Keratinocyte (primary cell): ENCODE measurements around the gene URAD. TPM values are rescaled to one million over a fixed set of nuclear protein-coding genes. Genes with fewer than 3 reads are reported as not detected.

Experiments
- DNase-seq: peaks from one replicate; pipeline ENCODE4 v3.0.0-alpha.2; 2011; ENCODE audit warnings: low read depth, missing footprints, low spot score
- FAIRE-seq: peaks from 2 replicates; lab custom pipeline; 2011; peaks lifted over from hg19 to GRCh38; lab: Jason Lieb, UNC
- H2AFZ ChIP-seq: 2 replicates; pipeline ENCODE4 v1.6.0; 2012; ENCODE audit warnings: low read length, control low read depth, inconsistent platforms; ENCODE audit not compliant: control insufficient read depth
- H3K27ac ChIP-seq: 2 replicates; pipeline ENCODE4 v1.5.1; 2011; ENCODE audit warnings: low read length; ENCODE audit not compliant: control insufficient read depth, insufficient read depth
- H3K27me3 ChIP-seq: 3 replicates; pipeline ENCODE4 v1.6.0; 2011; ENCODE audit warnings: low read length; ENCODE audit not compliant: control insufficient read depth, insufficient read depth; ENCODE audit errors: extremely low read depth
- H3K36me3 ChIP-seq, 2 experiments: 2 replicates in 1 of 2; 3 replicates in 1 of 2; pipeline ENCODE4 v1.5.1; 2011; ENCODE audit warnings: low read length in 2 of 2, mild to moderate bottlenecking in 1 of 2; ENCODE audit not compliant: control insufficient read depth in 2 of 2, insufficient read depth in 2 of 2; ENCODE audit errors: extremely low read depth in 1 of 2
- H3K4me1 ChIP-seq: 3 replicates; pipeline ENCODE4 v1.5.1; 2011; ENCODE audit warnings: low read length; ENCODE audit not compliant: control insufficient read depth, insufficient read depth; ENCODE audit errors: extremely low read depth
- H3K4me2 ChIP-seq: 3 replicates; pipeline ENCODE4 v1.6.0; 2011; ENCODE audit warnings: low read depth, low read length; ENCODE audit not compliant: control insufficient read depth, insufficient read depth; ENCODE audit errors: extremely low read depth
- H3K4me3 ChIP-seq, 3 experiments: fragments of 200-600 bp in 1 of 3; sonication (generic) in 1 of 3; 2 replicates in 2 of 3; 3 replicates in 1 of 3; pipeline ENCODE4 v1.5.1; 2011 to 2016; ENCODE audit warnings: low read length in 3 of 3, mild to moderate bottlenecking in 3 of 3, control low read depth in 2 of 3, inconsistent platforms in 1 of 3, low read depth in 1 of 3, mixed read lengths in 1 of 3, mixed run types in 1 of 3, moderate library complexity in 1 of 3; ENCODE audit not compliant: control insufficient read depth in 2 of 3, insufficient read depth in 2 of 3; ENCODE audit errors: extremely low read depth in 1 of 3
- H3K79me2 ChIP-seq: 2 replicates; pipeline ENCODE4 v1.6.0; 2012; ENCODE audit warnings: low read length; ENCODE audit not compliant: control insufficient read depth, insufficient read depth
- H3K9ac ChIP-seq: 3 replicates; pipeline ENCODE4 v1.6.0; 2011; ENCODE audit warnings: low read length; ENCODE audit not compliant: control insufficient read depth, insufficient read depth; ENCODE audit errors: extremely low read depth
- H3K9me1 ChIP-seq: 3 replicates; pipeline ENCODE4 v1.6.0; 2011; ENCODE audit warnings: low read length; ENCODE audit not compliant: control insufficient read depth, insufficient read depth; ENCODE audit errors: extremely low read depth
- H3K9me3 ChIP-seq: 2 replicates; pipeline ENCODE4 v1.5.1; 2012; ENCODE audit warnings: low read depth, low read length; ENCODE audit not compliant: control insufficient read depth
- H4K20me1 ChIP-seq: 3 replicates; pipeline ENCODE4 v1.6.0; 2011; ENCODE audit warnings: low read length; ENCODE audit not compliant: control insufficient read depth, insufficient read depth; ENCODE audit errors: extremely low read depth
- EZH2 ChIP-seq: IDR thresholded peaks from one replicate; pipeline ENCODE4 v1.6.1; 2012; ENCODE audit warnings: inconsistent platforms, mild to moderate bottlenecking, low read length, moderate library complexity
- dilution Hi-C: fragments of 300-500 bp; cut with MboI; formaldehyde crosslinking; loops from one replicate; pipeline ENCODE4 v1.7.0; 2020; ENCODE audit warnings: low sequenced_read_pairs; ENCODE audit not compliant: extremely low pct_ligation_motif_present
- polyA plus RNA-seq, 5 experiments: library from polyadenylated mRNA; depleted of rRNA in 3 of 5; stranded (reverse) in 3 of 5; stranded (forward) in 1 of 5; unstranded in 1 of 5; fragments of >200 nt; gene quantifications; 1 replicate in 1 of 5; 2 replicates in 3 of 5; 3 replicates in 1 of 5; pipeline versions ENCODE4 v1.2.1 to v1.2.3, GENCODE V29; 2011 to 2012; ENCODE audit warnings: missing spikeins in 2 of 5, low read depth in 1 of 5, low replicate concordance in 1 of 5
- TF ChIP-seq, protein P1 (sequence below), 3 experiments: IDR thresholded peaks in 1 of 3; conservative IDR thresholded peaks in 1 of 3; optimal IDR thresholded peaks in 1 of 3; 2 replicates in 2 of 3; 3 replicates in 1 of 3; pipeline versions ENCODE3 to v1.5.1; 2011; ENCODE audit warnings: low read length in 3 of 3, mild to moderate bottlenecking in 3 of 3, moderate library complexity in 2 of 3, control low read depth in 1 of 3, inconsistent platforms in 1 of 3; ENCODE audit not compliant: insufficient read depth in 2 of 3; ENCODE audit errors: extremely low read depth in 1 of 3

URAD gene
- polyA plus RNA-seq, 1 donor (not counting 4 experiments of a cell fraction or from before 2014, with no cell fraction given): not detected

DNA sequence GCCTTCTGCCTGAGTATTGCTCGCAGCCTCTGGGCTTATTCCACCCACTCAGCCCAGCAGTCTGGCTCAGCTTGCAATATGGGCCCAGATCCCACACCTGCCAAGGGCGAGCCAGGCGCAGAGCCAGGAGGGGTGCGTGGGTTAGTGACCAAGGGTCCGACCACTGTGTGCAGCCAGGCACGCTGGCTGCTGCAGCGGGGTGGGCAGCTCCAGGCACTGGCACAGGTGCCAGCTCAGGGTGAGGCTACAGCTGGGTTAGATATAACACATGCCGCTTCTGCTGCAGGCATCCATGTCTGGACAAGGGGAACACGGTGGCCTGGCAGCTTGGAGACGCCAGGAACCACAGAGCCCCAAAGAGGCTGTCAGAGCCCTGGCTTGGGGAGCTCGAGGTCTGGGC is 12.6 kb upstream of the URAD start:
- DNase-seq (no peak), FAIRE-seq (no peak)
- no peak overlapping the region for H3K4me3 ChIP-seq
- dilution Hi-C loops: no loop called here
- no peak overlapping the region for H3K27ac ChIP-seq
- H3K27me3 ChIP-seq: no peaks in the 10 kb centered on the region
- no peak overlapping the region for H3K9ac ChIP-seq
- H3K9me3 ChIP-seq: no peaks in the 10 kb centered on the region
- H3K9me1 ChIP-seq: no peaks in the 10 kb centered on the region
- TF ChIP-seq, protein P1, sequence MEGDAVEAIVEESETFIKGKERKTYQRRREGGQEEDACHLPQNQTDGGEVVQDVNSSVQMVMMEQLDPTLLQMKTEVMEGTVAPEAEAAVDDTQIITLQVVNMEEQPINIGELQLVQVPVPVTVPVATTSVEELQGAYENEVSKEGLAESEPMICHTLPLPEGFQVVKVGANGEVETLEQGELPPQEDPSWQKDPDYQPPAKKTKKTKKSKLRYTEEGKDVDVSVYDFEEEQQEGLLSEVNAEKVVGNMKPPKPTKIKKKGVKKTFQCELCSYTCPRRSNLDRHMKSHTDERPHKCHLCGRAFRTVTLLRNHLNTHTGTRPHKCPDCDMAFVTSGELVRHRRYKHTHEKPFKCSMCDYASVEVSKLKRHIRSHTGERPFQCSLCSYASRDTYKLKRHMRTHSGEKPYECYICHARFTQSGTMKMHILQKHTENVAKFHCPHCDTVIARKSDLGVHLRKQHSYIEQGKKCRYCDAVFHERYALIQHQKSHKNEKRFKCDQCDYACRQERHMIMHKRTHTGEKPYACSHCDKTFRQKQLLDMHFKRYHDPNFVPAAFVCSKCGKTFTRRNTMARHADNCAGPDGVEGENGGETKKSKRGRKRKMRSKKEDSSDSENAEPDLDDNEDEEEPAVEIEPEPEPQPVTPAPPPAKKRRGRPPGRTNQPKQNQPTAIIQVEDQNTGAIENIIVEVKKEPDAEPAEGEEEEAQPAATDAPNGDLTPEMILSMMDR (optimal IDR thresholded peaks at IDR 0.05 in 1 of 3, IDR thresholded peaks at IDR 0.05 in 1 of 3, conservative IDR thresholded peaks at IDR 0.05 in 1 of 3; ENCODE audit: extremely low read depth in 1 of 3, insufficient read depth in 2 of 3, low read length in 3 of 3): no peak
- no peak for TF ChIP-seq EZH2
- no peaks in the 10 kb centered on the region for H3K79me2 ChIP-seq
- H4K20me1 ChIP-seq: no peaks in the 10 kb centered on the region
- no peak overlapping the region for H2AFZ ChIP-seq
- no peaks in the 10 kb centered on the region for H3K4me1 ChIP-seq
- no peaks in the 10 kb centered on the region for H3K36me3 ChIP-seq
- H3K4me2 ChIP-seq: no peak overlapping the region

DNA sequence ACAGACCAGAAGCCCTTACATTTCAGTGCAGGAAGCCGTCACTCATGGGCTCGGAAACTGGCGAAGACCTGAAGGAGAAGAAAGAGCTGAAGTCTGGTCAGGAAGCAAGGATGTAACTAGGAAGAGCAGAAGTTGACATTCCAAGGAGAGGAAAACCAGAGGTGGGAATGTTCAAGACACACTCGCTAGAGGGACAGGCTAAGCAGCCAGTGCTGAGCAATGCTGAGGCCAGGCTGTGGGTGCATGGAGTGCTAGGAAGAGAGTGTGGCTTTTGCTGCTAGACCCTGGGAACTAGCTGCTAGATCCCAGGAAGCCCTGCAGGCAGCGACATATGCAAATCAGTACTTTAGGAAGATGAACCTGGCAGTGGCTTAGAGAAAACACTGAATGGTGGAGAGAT is 12.1 kb upstream of the URAD start:
- Histone ChIP-seq H3K4me1 (no peaks in the 10 kb centered on the region), H3K9me3 (no peaks in the 10 kb centered on the region), H3K27me3 (no peaks in the 10 kb centered on the region), H3K79me2 (no peaks in the 10 kb centered on the region), H3K27ac (no peak overlapping the region), H3K9ac (no peak overlapping the region), H3K4me2 (no peak overlapping the region), H4K20me1 (no peaks in the 10 kb centered on the region), H2AFZ (no peak overlapping the region), H3K36me3 (no peaks in the 10 kb centered on the region), H3K4me3 (no peak overlapping the region), H3K9me1 (no peaks in the 10 kb centered on the region)
- dilution Hi-C loops: no loop called here
- FAIRE-seq (no peak), DNase-seq (no peak)
- no peak for TF ChIP-seq EZH2
- TF ChIP-seq, protein P1 (optimal IDR thresholded peaks at IDR 0.05 in 1 of 3, IDR thresholded peaks at IDR 0.05 in 1 of 3, conservative IDR thresholded peaks at IDR 0.05 in 1 of 3; ENCODE audit: extremely low read depth in 1 of 3, insufficient read depth in 2 of 3, low read length in 3 of 3): no peak
